WTC11 (cell line): ENCODE data around the gene SYT9.

ENCODE experiments used
- CREB1 ChIP-seq: sonication (generic); formaldehyde crosslinking; IDR thresholded peaks from 2 replicates; pipeline ENCODE4 v1.8.0; 2023; ENCODE audit warnings: mild to moderate bottlenecking, missing genetic modification reagents
- ELF4 ChIP-seq: sonication (generic); formaldehyde crosslinking; IDR thresholded peaks from 2 replicates; pipeline ENCODE4 v1.8.1; 2022; ENCODE audit warnings: low read depth, mild to moderate bottlenecking, moderate library complexity, missing genetic modification reagents
- ETV6 ChIP-seq: sonication (generic); formaldehyde crosslinking; IDR thresholded peaks from 2 replicates; pipeline ENCODE4 v1.8.1; 2022; ENCODE audit warnings: mild to moderate bottlenecking, missing genetic modification reagents
- SMAD3 ChIP-seq: sonication (generic); formaldehyde crosslinking; IDR thresholded peaks from 2 replicates; pipeline ENCODE4 v1.8.0; 2022; ENCODE audit warnings: missing genetic modification reagents, mild to moderate bottlenecking, borderline replicate concordance
- TEAD4 ChIP-seq: sonication (generic); formaldehyde crosslinking; IDR thresholded peaks from 2 replicates; pipeline ENCODE4 v1.8.0; 2022; ENCODE audit warnings: mild to moderate bottlenecking, missing genetic modification reagents
- ZNF416 ChIP-seq: fragments of 250-450 bp; sonication (Bioruptor Pico); IDR thresholded peaks from 2 replicates; pipeline ENCODE4 v1.9.0; 2021; ENCODE audit warnings: mild to moderate bottlenecking, inconsistent platforms
- TF ChIP-seq, protein P1 (sequence below): fragments of 200-600 bp; IDR thresholded peaks from 2 replicates; pipeline ENCODE4 v1.8.0; 2022; ENCODE audit warnings: antibody characterized with exemption
- TF ChIP-seq, protein P2 (sequence below): sonication (generic); formaldehyde crosslinking; IDR thresholded peaks from 2 replicates; pipeline ENCODE4 v1.8.0; 2022; ENCODE audit warnings: mild to moderate bottlenecking, missing genetic modification reagents
- TF ChIP-seq, protein P3 (sequence below): sonication (generic); formaldehyde crosslinking; IDR thresholded peaks from 2 replicates; pipeline ENCODE4 v1.8.0; 2023; ENCODE audit warnings: mild to moderate bottlenecking, missing genetic modification reagents
- TF ChIP-seq, protein P4 (sequence below): sonication (generic); formaldehyde crosslinking; IDR thresholded peaks from 2 replicates; pipeline ENCODE4 v1.8.1; 2023; ENCODE audit warnings: mild to moderate bottlenecking, missing genetic modification reagents
- TF ChIP-seq, protein P5 (sequence below): sonication (generic); formaldehyde crosslinking; IDR thresholded peaks from 2 replicates; pipeline ENCODE4 v1.8.1; 2023; ENCODE audit warnings: mild to moderate bottlenecking, missing genetic modification reagents, moderate library complexity

DNA sequence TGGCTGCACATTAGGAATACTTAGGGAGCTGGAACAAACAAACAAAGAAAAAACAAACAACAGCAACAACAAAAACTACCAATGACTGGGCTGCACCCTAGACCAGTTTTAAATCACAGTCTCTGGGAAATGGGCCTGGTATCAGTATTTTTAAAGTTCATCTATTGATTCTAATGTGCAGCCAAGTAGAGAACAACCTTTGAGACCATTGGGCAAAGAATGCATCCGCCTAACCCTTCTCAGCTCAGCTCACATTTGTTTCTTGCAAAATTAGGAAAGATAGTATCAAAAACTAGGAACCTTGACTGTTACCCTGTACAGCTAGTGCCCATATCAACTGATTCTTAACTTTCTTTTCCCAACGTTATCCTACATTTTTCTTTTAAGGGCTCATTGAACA is 5.2 kb downstream of the SYT9 start:
- TF ChIP-seq, protein P1, sequence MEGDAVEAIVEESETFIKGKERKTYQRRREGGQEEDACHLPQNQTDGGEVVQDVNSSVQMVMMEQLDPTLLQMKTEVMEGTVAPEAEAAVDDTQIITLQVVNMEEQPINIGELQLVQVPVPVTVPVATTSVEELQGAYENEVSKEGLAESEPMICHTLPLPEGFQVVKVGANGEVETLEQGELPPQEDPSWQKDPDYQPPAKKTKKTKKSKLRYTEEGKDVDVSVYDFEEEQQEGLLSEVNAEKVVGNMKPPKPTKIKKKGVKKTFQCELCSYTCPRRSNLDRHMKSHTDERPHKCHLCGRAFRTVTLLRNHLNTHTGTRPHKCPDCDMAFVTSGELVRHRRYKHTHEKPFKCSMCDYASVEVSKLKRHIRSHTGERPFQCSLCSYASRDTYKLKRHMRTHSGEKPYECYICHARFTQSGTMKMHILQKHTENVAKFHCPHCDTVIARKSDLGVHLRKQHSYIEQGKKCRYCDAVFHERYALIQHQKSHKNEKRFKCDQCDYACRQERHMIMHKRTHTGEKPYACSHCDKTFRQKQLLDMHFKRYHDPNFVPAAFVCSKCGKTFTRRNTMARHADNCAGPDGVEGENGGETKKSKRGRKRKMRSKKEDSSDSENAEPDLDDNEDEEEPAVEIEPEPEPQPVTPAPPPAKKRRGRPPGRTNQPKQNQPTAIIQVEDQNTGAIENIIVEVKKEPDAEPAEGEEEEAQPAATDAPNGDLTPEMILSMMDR = no peak
- TF ChIP-seq, protein P2, sequence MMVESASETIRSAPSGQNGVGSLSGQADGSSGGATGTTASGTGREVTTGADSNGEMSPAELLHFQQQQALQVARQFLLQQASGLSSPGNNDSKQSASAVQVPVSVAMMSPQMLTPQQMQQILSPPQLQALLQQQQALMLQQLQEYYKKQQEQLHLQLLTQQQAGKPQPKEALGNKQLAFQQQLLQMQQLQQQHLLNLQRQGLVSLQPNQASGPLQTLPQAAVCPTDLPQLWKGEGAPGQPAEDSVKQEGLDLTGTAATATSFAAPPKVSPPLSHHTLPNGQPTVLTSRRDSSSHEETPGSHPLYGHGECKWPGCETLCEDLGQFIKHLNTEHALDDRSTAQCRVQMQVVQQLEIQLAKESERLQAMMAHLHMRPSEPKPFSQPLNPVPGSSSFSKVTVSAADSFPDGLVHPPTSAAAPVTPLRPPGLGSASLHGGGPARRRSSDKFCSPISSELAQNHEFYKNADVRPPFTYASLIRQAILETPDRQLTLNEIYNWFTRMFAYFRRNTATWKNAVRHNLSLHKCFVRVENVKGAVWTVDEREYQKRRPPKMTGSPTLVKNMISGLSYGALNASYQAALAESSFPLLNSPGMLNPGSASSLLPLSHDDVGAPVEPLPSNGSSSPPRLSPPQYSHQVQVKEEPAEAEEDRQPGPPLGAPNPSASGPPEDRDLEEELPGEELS = no peak
- TF ChIP-seq, protein P3, sequence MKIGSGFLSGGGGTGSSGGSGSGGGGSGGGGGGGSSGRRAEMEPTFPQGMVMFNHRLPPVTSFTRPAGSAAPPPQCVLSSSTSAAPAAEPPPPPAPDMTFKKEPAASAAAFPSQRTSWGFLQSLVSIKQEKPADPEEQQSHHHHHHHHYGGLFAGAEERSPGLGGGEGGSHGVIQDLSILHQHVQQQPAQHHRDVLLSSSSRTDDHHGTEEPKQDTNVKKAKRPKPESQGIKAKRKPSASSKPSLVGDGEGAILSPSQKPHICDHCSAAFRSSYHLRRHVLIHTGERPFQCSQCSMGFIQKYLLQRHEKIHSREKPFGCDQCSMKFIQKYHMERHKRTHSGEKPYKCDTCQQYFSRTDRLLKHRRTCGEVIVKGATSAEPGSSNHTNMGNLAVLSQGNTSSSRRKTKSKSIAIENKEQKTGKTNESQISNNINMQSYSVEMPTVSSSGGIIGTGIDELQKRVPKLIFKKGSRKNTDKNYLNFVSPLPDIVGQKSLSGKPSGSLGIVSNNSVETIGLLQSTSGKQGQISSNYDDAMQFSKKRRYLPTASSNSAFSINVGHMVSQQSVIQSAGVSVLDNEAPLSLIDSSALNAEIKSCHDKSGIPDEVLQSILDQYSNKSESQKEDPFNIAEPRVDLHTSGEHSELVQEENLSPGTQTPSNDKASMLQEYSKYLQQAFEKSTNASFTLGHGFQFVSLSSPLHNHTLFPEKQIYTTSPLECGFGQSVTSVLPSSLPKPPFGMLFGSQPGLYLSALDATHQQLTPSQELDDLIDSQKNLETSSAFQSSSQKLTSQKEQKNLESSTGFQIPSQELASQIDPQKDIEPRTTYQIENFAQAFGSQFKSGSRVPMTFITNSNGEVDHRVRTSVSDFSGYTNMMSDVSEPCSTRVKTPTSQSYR (CRISPR knock-in tag) = no peak
- no peak for TF ChIP-seq CREB1 (CRISPR knock-in tag)
- no peak for TF ChIP-seq TEAD4 (CRISPR knock-in tag)
- no peak for TF ChIP-seq ELF4
- TF ChIP-seq, protein P4, sequence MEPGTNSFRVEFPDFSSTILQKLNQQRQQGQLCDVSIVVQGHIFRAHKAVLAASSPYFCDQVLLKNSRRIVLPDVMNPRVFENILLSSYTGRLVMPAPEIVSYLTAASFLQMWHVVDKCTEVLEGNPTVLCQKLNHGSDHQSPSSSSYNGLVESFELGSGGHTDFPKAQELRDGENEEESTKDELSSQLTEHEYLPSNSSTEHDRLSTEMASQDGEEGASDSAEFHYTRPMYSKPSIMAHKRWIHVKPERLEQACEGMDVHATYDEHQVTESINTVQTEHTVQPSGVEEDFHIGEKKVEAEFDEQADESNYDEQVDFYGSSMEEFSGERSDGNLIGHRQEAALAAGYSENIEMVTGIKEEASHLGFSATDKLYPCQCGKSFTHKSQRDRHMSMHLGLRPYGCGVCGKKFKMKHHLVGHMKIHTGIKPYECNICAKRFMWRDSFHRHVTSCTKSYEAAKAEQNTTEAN (CRISPR knock-in tag) = no peak
- no peak for TF ChIP-seq ETV6 (CRISPR knock-in tag)
- TF ChIP-seq, protein P5, sequence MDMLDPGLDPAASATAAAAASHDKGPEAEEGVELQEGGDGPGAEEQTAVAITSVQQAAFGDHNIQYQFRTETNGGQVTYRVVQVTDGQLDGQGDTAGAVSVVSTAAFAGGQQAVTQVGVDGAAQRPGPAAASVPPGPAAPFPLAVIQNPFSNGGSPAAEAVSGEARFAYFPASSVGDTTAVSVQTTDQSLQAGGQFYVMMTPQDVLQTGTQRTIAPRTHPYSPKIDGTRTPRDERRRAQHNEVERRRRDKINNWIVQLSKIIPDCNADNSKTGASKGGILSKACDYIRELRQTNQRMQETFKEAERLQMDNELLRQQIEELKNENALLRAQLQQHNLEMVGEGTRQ (CRISPR knock-in tag) = no peak
- no peak for TF ChIP-seq ZNF416
- TF ChIP-seq SMAD3 (CRISPR knock-in tag) = no peak
